ENCODE results near the gene PCSK2. TPM values are rescaled to one million over a fixed set of nuclear protein-coding genes. Genes with fewer than 3 reads are reported as not detected.

PCSK2 gene
- total RNA-seq, 1 experiment from 2014 or later, result 245 TPM

DNA sequence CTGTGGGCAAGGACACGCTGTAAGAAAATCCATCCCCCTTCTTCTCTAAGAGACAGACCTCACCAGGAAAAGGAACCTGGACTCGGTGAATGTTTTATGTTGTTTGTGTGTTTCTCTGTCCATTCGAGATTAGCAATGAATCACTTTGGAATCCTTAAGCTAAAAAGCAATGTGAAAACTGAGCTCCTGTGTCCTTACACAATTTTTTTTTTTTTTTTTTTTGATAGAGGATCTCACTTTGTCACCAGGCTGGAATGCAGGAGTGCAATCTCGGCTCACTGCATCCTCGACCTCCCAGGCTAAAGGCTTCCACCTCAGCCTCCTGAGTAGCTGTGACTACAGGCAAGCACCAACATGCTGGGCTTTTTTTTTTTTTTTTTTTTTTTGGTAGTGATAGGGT lies 272.2 kb downstream of the PCSK2 start:
- no peak for TF ChIP-seq EZH2 (IDR thresholded peaks at IDR 0.05; ENCODE audit: borderline replicate concordance, low read depth, low read length, poor library complexity, severe bottlenecking)
- TF ChIP-seq, protein P1, sequence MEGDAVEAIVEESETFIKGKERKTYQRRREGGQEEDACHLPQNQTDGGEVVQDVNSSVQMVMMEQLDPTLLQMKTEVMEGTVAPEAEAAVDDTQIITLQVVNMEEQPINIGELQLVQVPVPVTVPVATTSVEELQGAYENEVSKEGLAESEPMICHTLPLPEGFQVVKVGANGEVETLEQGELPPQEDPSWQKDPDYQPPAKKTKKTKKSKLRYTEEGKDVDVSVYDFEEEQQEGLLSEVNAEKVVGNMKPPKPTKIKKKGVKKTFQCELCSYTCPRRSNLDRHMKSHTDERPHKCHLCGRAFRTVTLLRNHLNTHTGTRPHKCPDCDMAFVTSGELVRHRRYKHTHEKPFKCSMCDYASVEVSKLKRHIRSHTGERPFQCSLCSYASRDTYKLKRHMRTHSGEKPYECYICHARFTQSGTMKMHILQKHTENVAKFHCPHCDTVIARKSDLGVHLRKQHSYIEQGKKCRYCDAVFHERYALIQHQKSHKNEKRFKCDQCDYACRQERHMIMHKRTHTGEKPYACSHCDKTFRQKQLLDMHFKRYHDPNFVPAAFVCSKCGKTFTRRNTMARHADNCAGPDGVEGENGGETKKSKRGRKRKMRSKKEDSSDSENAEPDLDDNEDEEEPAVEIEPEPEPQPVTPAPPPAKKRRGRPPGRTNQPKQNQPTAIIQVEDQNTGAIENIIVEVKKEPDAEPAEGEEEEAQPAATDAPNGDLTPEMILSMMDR (conservative IDR thresholded peaks at IDR 0.05; ENCODE audit: low read depth, low read length), result no peak
- ChIA-PET POLR2A (ENCODE audit: low non-redundant PET) (interaction anchor here (0.6 kb wide), 1 partner anchor 533 kb away, joined by 3 read pairs; no protein-coding TSS in a partner anchor), CTCF (interaction anchor here (0.7 kb wide), 1 partner anchor 107 kb away, joined by 20 read pairs; no protein-coding TSS in a partner anchor)
- Histone ChIP-seq H3K9me3 (ENCODE audit: low read depth, low read length, poor library complexity, severe bottlenecking) (no peaks in the 10 kb centered on the region), H3K4me3 (ENCODE audit: low read depth, low read length, poor library complexity, severe bottlenecking) (no peak overlapping the region), H3K36me3 (ENCODE audit: insufficient read depth, low read length, poor library complexity, severe bottlenecking) (no peaks in the 10 kb centered on the region), H3K27ac (ENCODE audit: low read depth, low read length, poor library complexity, severe bottlenecking) (no peak overlapping the region), H3K27me3 (replicated peaks; ENCODE audit: insufficient read depth, low read depth, low read length, poor library complexity) (no peaks in the 10 kb centered on the region), H3K4me1 (ENCODE audit: insufficient read depth, low read length, poor library complexity, severe bottlenecking) (no peaks in the 10 kb centered on the region)
- intact Hi-C loops (cut with micrococcal nuclease; ENCODE audit: unreplicated experiment), result no loop called here
- DNase-seq (ENCODE audit: low spot score), result no peak
- BruUV-seq (replicated peaks), result no TSS peak

DNA sequence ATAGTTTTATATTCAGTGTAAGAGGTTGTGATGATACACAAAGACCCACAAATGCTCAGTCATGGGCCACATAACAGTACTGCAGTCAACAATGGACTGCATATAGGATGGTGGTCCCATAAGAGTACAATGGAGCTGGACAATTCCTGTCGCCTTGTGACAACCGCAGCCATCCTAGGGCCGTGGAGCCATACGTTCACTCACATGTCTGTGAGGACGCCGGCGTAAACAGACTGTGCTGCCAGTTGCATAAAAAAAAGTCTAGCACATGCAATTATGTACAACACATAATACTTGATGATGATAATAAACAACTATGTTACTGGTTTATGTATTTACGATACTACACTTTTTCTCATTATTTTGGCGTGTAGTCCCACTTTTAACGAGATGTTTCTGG lies 273.4 kb downstream of the PCSK2 start:
- intact Hi-C loops (cut with micrococcal nuclease; ENCODE audit: unreplicated experiment), result loop anchor here (5.0 to 10.0 kb wide), 2 partner anchors 495 to 777 kb away; no protein-coding TSS in a partner anchor
- POLR2A ChIA-PET (ENCODE audit: low non-redundant PET), result no interaction called here
- CTCF ChIA-PET, result no interaction called here
- Histone ChIP-seq H3K27me3 (replicated peaks; ENCODE audit: insufficient read depth, low read depth, low read length, poor library complexity) (no peaks in the 10 kb centered on the region), H3K36me3 (ENCODE audit: insufficient read depth, low read length, poor library complexity, severe bottlenecking) (no peaks in the 10 kb centered on the region), H3K4me1 (ENCODE audit: insufficient read depth, low read length, poor library complexity, severe bottlenecking) (peaks cover 8% of the 10 kb centered on the region), H3K9me3 (ENCODE audit: low read depth, low read length, poor library complexity, severe bottlenecking) (no peaks in the 10 kb centered on the region), H3K4me3 (ENCODE audit: low read depth, low read length, poor library complexity, severe bottlenecking) (no peak overlapping the region), H3K27ac (ENCODE audit: low read depth, low read length, poor library complexity, severe bottlenecking) (no peak overlapping the region)
- TF ChIP-seq, protein P1 (conservative IDR thresholded peaks at IDR 0.05; ENCODE audit: low read depth, low read length), result no peak
- TF ChIP-seq EZH2 (IDR thresholded peaks at IDR 0.05; ENCODE audit: borderline replicate concordance, low read depth, low read length, poor library complexity, severe bottlenecking), result no peak
- DNase-seq (ENCODE audit: low spot score), result no peak
- BruUV-seq (replicated peaks), result no TSS peak

DNA sequence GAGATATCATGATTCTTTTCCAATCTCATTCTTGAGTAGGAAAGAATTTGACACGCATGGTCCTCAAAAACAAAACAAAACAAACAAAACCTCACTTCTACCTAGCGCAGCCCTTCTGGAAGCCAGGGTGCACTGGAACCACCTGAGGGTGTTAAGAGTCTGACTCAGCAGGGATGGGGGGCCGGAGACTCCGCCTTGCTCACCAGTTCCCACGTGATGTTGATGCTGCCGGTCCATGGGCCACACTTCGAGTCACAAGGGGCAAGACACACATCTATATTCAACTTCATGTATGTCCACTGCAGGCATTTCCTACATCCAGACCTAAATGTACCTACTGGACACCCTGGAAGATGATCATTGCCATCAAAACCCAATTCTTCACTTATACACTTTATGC lies 274.0 kb downstream of the PCSK2 start:
- ChIA-PET CTCF (interaction anchor here (0.7 kb wide), 1 partner anchor 789 kb away, joined by 5 read pairs; no protein-coding TSS in a partner anchor), POLR2A (ENCODE audit: low non-redundant PET) (no interaction called here)
- peaks cover 8% of the 10 kb centered on the region for H3K4me1 ChIP-seq (ENCODE audit: insufficient read depth, low read length, poor library complexity, severe bottlenecking)
- intact Hi-C loops (cut with micrococcal nuclease; ENCODE audit: unreplicated experiment), result loop anchor here (5.0 to 10.0 kb wide), 2 partner anchors 494 to 776 kb away; no protein-coding TSS in a partner anchor
- H3K9me3 ChIP-seq (ENCODE audit: low read depth, low read length, poor library complexity, severe bottlenecking), result no peaks in the 10 kb centered on the region
- no peak overlapping the region for H3K4me3 ChIP-seq (ENCODE audit: low read depth, low read length, poor library complexity, severe bottlenecking)
- no peaks in the 10 kb centered on the region for H3K27me3 ChIP-seq (replicated peaks; ENCODE audit: insufficient read depth, low read depth, low read length, poor library complexity)
- no peak for DNase-seq (ENCODE audit: low spot score)
- BruUV-seq (replicated peaks), result no TSS peak
- TF ChIP-seq, protein P1 (conservative IDR thresholded peaks at IDR 0.05; ENCODE audit: low read depth, low read length), result no peak
- TF ChIP-seq EZH2 (IDR thresholded peaks at IDR 0.05; ENCODE audit: borderline replicate concordance, low read depth, low read length, poor library complexity, severe bottlenecking), result no peak
- no peaks in the 10 kb centered on the region for H3K36me3 ChIP-seq (ENCODE audit: insufficient read depth, low read length, poor library complexity, severe bottlenecking)
- no peak overlapping the region for H3K27ac ChIP-seq (ENCODE audit: low read depth, low read length, poor library complexity, severe bottlenecking)

All from A673 (cell line).